H1 (cell line): ENCODE measurements around the gene LAMB3. TPM values are rescaled to one million over a fixed set of nuclear protein-coding genes. Genes with fewer than 3 reads are reported as not detected.

Source experiments
- CTCF ChIA-PET: fragments of 300-600 bp; sonication (Branson Sonifier 250); formaldehyde crosslinking; loops from one replicate; lab custom pipeline; 2021; ENCODE audit not compliant: partially characterized antibody; lab: Charles Lee
- POLR2A ChIA-PET: fragments of 300-600 bp; sonication (Branson Sonifier 250); formaldehyde crosslinking; loops from one replicate; lab custom pipeline; 2021; ENCODE audit warnings: inconsistent platforms; ENCODE audit not compliant: partially characterized antibody; lab: Charles Lee
- DNase-seq, 2 experiments: peaks; one replicate each; pipeline versions ENCODE4 v3.0.0 to v3.0.0-alpha.2; 2010 to 2022; ENCODE audit warnings: low spot score in 2 of 2, low read depth in 1 of 2, mixed read lengths in 1 of 2
- FAIRE-seq: peaks from 2 replicates; lab custom pipeline; 2011; peaks lifted over from hg19 to GRCh38; lab: Jason Lieb, UNC
- H2AFZ ChIP-seq: 2 replicates; pipeline ENCODE4 v1.8.1; 2012; ENCODE audit warnings: low read length, inconsistent platforms
- H2AK5ac ChIP-seq: 2 replicates; pipeline ENCODE4 v1.6.1; 2013; ENCODE audit warnings: low read depth, low read length
- H2BK120ac ChIP-seq: replicated peaks from 2 replicates; pipeline ENCODE3; 2013; ENCODE audit warnings: low read depth, low read length, inconsistent platforms
- H2BK12ac ChIP-seq: 2 replicates; pipeline ENCODE4 v1.6.1; 2013; ENCODE audit warnings: low read depth, low read length
- H2BK15ac ChIP-seq: 2 replicates; pipeline ENCODE4 v1.6.1; 2013; ENCODE audit warnings: low read length
- H2BK20ac ChIP-seq: 2 replicates; pipeline ENCODE4 v1.6.1; 2013; ENCODE audit warnings: low read length
- H2BK5ac ChIP-seq: 2 replicates; pipeline ENCODE4 v1.6.1; 2013; ENCODE audit warnings: low read depth, low read length
- H3K14ac ChIP-seq: 2 replicates; pipeline ENCODE4 v1.6.1; 2013; ENCODE audit warnings: inconsistent platforms; ENCODE audit not compliant: insufficient read length
- H3K18ac ChIP-seq: 2 replicates; pipeline ENCODE4 v1.6.1; 2013; ENCODE audit warnings: low read length; ENCODE audit errors: extremely low read depth
- H3K23ac ChIP-seq: 2 replicates; pipeline ENCODE4 v1.6.1; 2013; ENCODE audit warnings: inconsistent platforms; ENCODE audit not compliant: insufficient read length
- H3K23me2 ChIP-seq: 2 replicates; pipeline ENCODE4 v1.6.1; 2013; ENCODE audit warnings: low read depth, low read length
- H3K27ac ChIP-seq: 2 replicates; pipeline ENCODE4 v1.6.1; 2011; ENCODE audit warnings: low read depth, low read length, inconsistent platforms
- H3K27me3 ChIP-seq, 4 experiments: replicated peaks in 1 of 4; 1 replicate in 1 of 4; 2 replicates in 3 of 4; pipeline versions ENCODE4 v1.6.1 to v1.8.1; 2011 to 2013; ENCODE audit warnings: low read length in 3 of 4, mild to moderate bottlenecking in 3 of 4, inconsistent platforms in 2 of 4, mixed read lengths in 2 of 4, moderate library complexity in 1 of 4; ENCODE audit not compliant: control insufficient read depth in 3 of 4, insufficient read depth in 3 of 4; ENCODE audit errors: extremely low read depth in 1 of 4
- H3K36me3 ChIP-seq, 4 experiments: 2 replicates each; pipeline versions ENCODE4 v1.6.1 to v1.8.1; 2011 to 2013; ENCODE audit warnings: mild to moderate bottlenecking in 4 of 4, low read length in 3 of 4, moderate library complexity in 2 of 4, control low read depth in 1 of 4, inconsistent platforms in 1 of 4; ENCODE audit not compliant: insufficient read depth in 4 of 4, control insufficient read depth in 2 of 4
- H3K4ac ChIP-seq: replicated peaks from 2 replicates; pipeline ENCODE3; 2013; ENCODE audit warnings: low read length, low read depth, mixed read lengths, inconsistent platforms; ENCODE audit not compliant: insufficient read length
- H3K4me1 ChIP-seq, 4 experiments: replicated peaks in 1 of 4; 1 replicate in 1 of 4; 2 replicates in 3 of 4; pipeline versions ENCODE4 v1.6.1 to v1.8.1; 2011 to 2013; ENCODE audit warnings: low read length in 3 of 4, inconsistent platforms in 2 of 4, mixed read lengths in 1 of 4; ENCODE audit not compliant: insufficient read depth in 4 of 4, control insufficient read depth in 3 of 4
- H3K4me2 ChIP-seq, 2 experiments: 2 replicates each; pipeline versions ENCODE4 v1.6.1 to v1.8.1; 2011 to 2013; ENCODE audit warnings: low read depth in 2 of 2, low read length in 2 of 2, control low read depth in 1 of 2, inconsistent platforms in 1 of 2, mild to moderate bottlenecking in 1 of 2; ENCODE audit not compliant: insufficient read depth in 1 of 2
- H3K4me3 ChIP-seq, 4 experiments: fragments of 200-600, 300-600 bp in 1 of 4; sonication (generic), shearing (Covaris generic), sonication (Bioruptor Twin) in 1 of 4; 2 replicates each; pipeline versions ENCODE4 v1.5.1 to v1.8.1; 2011 to 2016; ENCODE audit warnings: low read length in 4 of 4, low read depth in 3 of 4, control low read depth in 2 of 4, inconsistent platforms in 2 of 4, mild to moderate bottlenecking in 2 of 4, mixed read lengths in 1 of 4, moderate library complexity in 1 of 4; ENCODE audit not compliant: insufficient read depth in 2 of 4; ENCODE audit errors: extremely low read depth in 1 of 4
- H3K56ac ChIP-seq: replicated peaks from 2 replicates; pipeline ENCODE3; 2013; ENCODE audit warnings: low read depth, mild to moderate bottlenecking, mixed read lengths, low read length, inconsistent platforms; ENCODE audit not compliant: insufficient read length
- H3K79me1 ChIP-seq: 2 replicates; pipeline ENCODE4 v1.6.1; 2013; ENCODE audit warnings: low read depth, low read length, control low read depth
- H3K79me2 ChIP-seq, 2 experiments: 2 replicates each; pipeline versions ENCODE4 v1.6.1 to v1.8.1; 2012 to 2013; ENCODE audit warnings: low read length in 2 of 2, mild to moderate bottlenecking in 2 of 2, inconsistent platforms in 1 of 2; ENCODE audit not compliant: insufficient read depth in 2 of 2, control insufficient read depth in 1 of 2
- H3K9ac ChIP-seq, 4 experiments: replicated peaks in 1 of 4; 1 replicate in 1 of 4; 2 replicates in 3 of 4; pipeline versions ENCODE4 v1.6.1 to v1.8.1; 2011 to 2013; ENCODE audit warnings: low read depth in 3 of 4, low read length in 3 of 4, control low read depth in 2 of 4, mild to moderate bottlenecking in 2 of 4, moderate library complexity in 2 of 4, inconsistent platforms in 1 of 4; ENCODE audit errors: extremely low read depth in 1 of 4
- H3K9me3 ChIP-seq, 2 experiments: 2 replicates each; pipeline versions ENCODE4 v1.6.1 to v1.8.1; 2012 to 2013; ENCODE audit warnings: mild to moderate bottlenecking in 2 of 2, moderate library complexity in 2 of 2, control low read depth in 1 of 2, inconsistent platforms in 1 of 2, low read depth in 1 of 2, low read length in 1 of 2, mixed read lengths in 1 of 2; ENCODE audit not compliant: insufficient read depth in 2 of 2
- H4K20me1 ChIP-seq, 2 experiments: replicated peaks in 1 of 2; 2 replicates each; pipeline versions ENCODE3 to v1.8.1; 2011 to 2013; ENCODE audit warnings: inconsistent platforms in 2 of 2, low read length in 2 of 2, mild to moderate bottlenecking in 1 of 2; ENCODE audit not compliant: insufficient read depth in 2 of 2, control insufficient read depth in 1 of 2
- H4K5ac ChIP-seq: 2 replicates; pipeline ENCODE4 v1.6.1; 2013; ENCODE audit warnings: low read length, low read depth, mixed read lengths, inconsistent platforms; ENCODE audit not compliant: insufficient read length
- H4K8ac ChIP-seq: 2 replicates; pipeline ENCODE4 v1.8.0; 2013; ENCODE audit warnings: mild to moderate bottlenecking, moderate library complexity, low read length, inconsistent platforms; ENCODE audit not compliant: insufficient read depth; ENCODE audit errors: extremely low read depth
- H4K91ac ChIP-seq: replicated peaks from 2 replicates; pipeline ENCODE3; 2013; ENCODE audit warnings: low read length, mixed read lengths, inconsistent platforms; ENCODE audit not compliant: insufficient read length
- BACH1 ChIP-seq: IDR thresholded peaks from 2 replicates; pipeline ENCODE4 v1.6.1; 2012; ENCODE audit warnings: low read length, improper control_type of control experiment
- BCL11A ChIP-seq, 2 experiments: IDR thresholded peaks; one replicate each; pipeline ENCODE4 v1.6.1; 2011; ENCODE audit warnings: low read depth in 2 of 2, low read length in 2 of 2, mild to moderate bottlenecking in 2 of 2
- CBX8 ChIP-seq: fragments of 300-800, 300-1000 bp; sonication (generic); IDR thresholded peaks from 2 replicates; pipeline ENCODE4 v1.7.1; 2016; ENCODE audit warnings: low read depth, low read length, borderline replicate concordance
- CTBP2 ChIP-seq: IDR thresholded peaks from 2 replicates; pipeline ENCODE4 v1.7.0; 2011; ENCODE audit warnings: borderline replicate concordance, mild to moderate bottlenecking, moderate library complexity, mixed read lengths, low read length; ENCODE audit not compliant: insufficient read depth, insufficient read length
- GABPA ChIP-seq: IDR thresholded peaks from 2 replicates; pipeline ENCODE4 v1.6.1; 2011; ENCODE audit warnings: mild to moderate bottlenecking, low read length, moderate library complexity, borderline replicate concordance; ENCODE audit not compliant: insufficient read depth
- MAFK ChIP-seq: IDR thresholded peaks from 2 replicates; pipeline ENCODE4 v1.6.1; 2012; ENCODE audit warnings: low read depth, mild to moderate bottlenecking, improper control_type of control experiment, low read length
- MAX ChIP-seq: IDR thresholded peaks from 2 replicates; pipeline ENCODE4 v1.6.1; 2012; ENCODE audit warnings: inconsistent platforms
- POU5F1 ChIP-seq: IDR thresholded peaks from 2 replicates; pipeline ENCODE4 v1.6.1; 2011; ENCODE audit warnings: low read depth, mild to moderate bottlenecking, low read length, moderate library complexity
- SIN3A ChIP-seq, 2 experiments: IDR thresholded peaks in 1 of 2; conservative IDR thresholded peaks in 1 of 2; 2 replicates each; pipeline ENCODE4 v1.6.1; 2011 to 2012; ENCODE audit warnings: low read length in 2 of 2, improper control_type of control experiment in 1 of 2, low read depth in 1 of 2, mild to moderate bottlenecking in 1 of 2
- SP1 ChIP-seq: IDR thresholded peaks from 2 replicates; pipeline ENCODE4 v1.6.1; 2011; ENCODE audit warnings: low read depth, low read length
- SRF ChIP-seq: IDR thresholded peaks from 2 replicates; pipeline ENCODE4 v1.6.1; 2011; ENCODE audit warnings: mild to moderate bottlenecking, low read depth, low read length, moderate library complexity
- TBP ChIP-seq: IDR thresholded peaks from 2 replicates; pipeline ENCODE4 v1.6.1; 2011; ENCODE audit warnings: low read depth, low read length, improper control_type of control experiment
- WGBS, 2 experiments: shearing (Covaris generic) in 1 of 2; methylation state at CpG; one replicate each; pipeline versions ENCODE4 v1.1.6 to v1.1.7; 2013 to 2015; ENCODE audit warnings: low lambda C conversion rate in 2 of 2, mixed read lengths in 2 of 2, inconsistent platforms in 1 of 2, low coverage in 1 of 2, missing lambda C conversion rate in 1 of 2; ENCODE audit not compliant: insufficient replicate concordance in 2 of 2, insufficient coverage in 1 of 2, insufficient read length in 1 of 2; ENCODE audit errors: extremely low coverage in 1 of 2, missing lambda C conversion rate in 1 of 2; 5-methylcytosine and 5-hydroxymethylcytosine counted together
- polyA plus RNA-seq, 7 experiments: library from polyadenylated mRNA; depleted of rRNA in 3 of 7; stranded (reverse) in 5 of 7; unstranded in 2 of 7; fragments of >200 nt in 5 of 7; fragments of 200-250 nt in 2 of 7; gene quantifications; 1 replicate in 5 of 7; 2 replicates in 1 of 7; 4 replicates in 1 of 7; pipeline versions ENCODE4 v1.2.1 to v1.2.3, GENCODE V29; 2011 to 2013; ENCODE audit warnings: missing spikeins in 2 of 7, mixed read lengths in 2 of 7
- total RNA-seq: library from RNA; stranded (reverse); fragmentation: NEBNext Ultra II Directional; extraction: Animal tissue kit (Norgen Biotek cat#: 25700); gene quantifications from 2 replicates; pipeline ENCODE4 v1.2.1, GENCODE V29; 2021

Gene LAMB3
- total and polyA plus RNA-seq, 2 of the 8 experiments (the other 6 are each of a cell fraction or from before 2014, with no cell fraction given) = 0.45 to 0.50 TPM

GRCh38 chr1:209648931-209649776 is 3.1 kb downstream of the LAMB3 start:
- no peak overlapping the region for H3K56ac ChIP-seq
- H3K9ac ChIP-seq = no peak overlapping the region
- no peaks in the 10 kb centered on the region for H3K79me1 ChIP-seq
- H2BK120ac ChIP-seq = no peak overlapping the region
- no peak overlapping the region for H2BK5ac ChIP-seq
- 82% methylated on average over 6 of the region's 6 CpGs; no CpG with 5 or more reads in 1 of the 2 experiments for WGBS, 2 experiments
- no peak overlapping the region for H3K4ac ChIP-seq
- H3K23me2 ChIP-seq = no peaks in the 10 kb centered on the region
- H3K23ac ChIP-seq = no peak overlapping the region
- no peak overlapping the region for H3K14ac ChIP-seq
- no peaks in the 10 kb centered on the region for H3K79me2 ChIP-seq
- H3K4me1 ChIP-seq = peaks cover 0 to 11% (median 10%) of the 10 kb centered on the region in 4 experiments; a peak in 4 of 7 replicates
- H4K91ac ChIP-seq = no peak overlapping the region
- no peak overlapping the region for H3K27ac ChIP-seq
- H2BK15ac ChIP-seq = no peak overlapping the region
- H4K8ac ChIP-seq = no peak overlapping the region
- no peak overlapping the region for H3K4me3 ChIP-seq
- no peak overlapping the region for H2AFZ ChIP-seq
- no peak overlapping the region for H2BK20ac ChIP-seq
- ChIA-PET POLR2A (interaction anchor here (1.5 kb wide), 1 partner anchor 25 kb away, joined by 4 read pairs; no protein-coding TSS in a partner anchor), CTCF (interaction anchor here (0.6 to 2.3 kb wide), 16 partner anchors 9 to 876 kb away, joined by 3 to 8 read pairs (median 4); no protein-coding TSS in a partner anchor)
- H2AK5ac ChIP-seq = no peak overlapping the region
- H2BK12ac ChIP-seq = no peak overlapping the region
- H4K20me1 ChIP-seq = no peaks in the 10 kb centered on the region
- H4K5ac ChIP-seq = no peak overlapping the region
- H3K27me3 ChIP-seq = no peaks in the 10 kb centered on the region
- H3K4me2 ChIP-seq = no peak overlapping the region
- peak overlapping the region; percentile 48; the same call in 1 of the 2 replicates for H3K18ac ChIP-seq
- DNase-seq = no peak
- no peak for FAIRE-seq
- no peaks in the 10 kb centered on the region for H3K36me3 ChIP-seq
- H3K9me3 ChIP-seq = no peaks in the 10 kb centered on the region
- TF ChIP-seq SIN3A (conservative IDR thresholded peaks at IDR 0.05 in 1 of 2, IDR thresholded peaks at IDR 0.05 in 1 of 2; ENCODE audit: low read depth in 1 of 2, low read length in 2 of 2) = no peak
- no peak for TF ChIP-seq MAX
- no peak for TF ChIP-seq GABPA
- no peak for TF ChIP-seq BACH1
- no peak for TF ChIP-seq CBX8
- TF ChIP-seq CTBP2 = no peak
- no peak for TF ChIP-seq MAFK
- TF ChIP-seq POU5F1 = no peak
- TF ChIP-seq SP1 = no peak
- no peak for TF ChIP-seq TBP
- TF ChIP-seq BCL11A (IDR thresholded peaks at IDR 0.05; ENCODE audit: low read depth in 2 of 2, low read length in 2 of 2) = no peak
- TF ChIP-seq SRF = no peak
